HCT116 (cell line): ENCODE results near the gene PODNL1. TPM values are rescaled to one million over a fixed set of nuclear protein-coding genes. Genes with fewer than 3 reads are reported as not detected.

Source experiments
- ATAC-seq: fragments of 200-7000 bp; cut with Tn5 transposase; 2 replicates; pipeline ENCODE4 v1.9.1; 2020; ENCODE audit warnings: mild to moderate bottlenecking, moderate library complexity
- BruUV-seq: library from RNA; stranded (reverse); fragments of 400-500 nt; replicated peaks from 2 replicates; lab custom pipeline; 2021; lab: Mats Ljungman, UMichigan
- CTCF ChIA-PET: fragments of 300-600 bp; sonication (Branson Sonifier 250); formaldehyde crosslinking; loops from one replicate; lab custom pipeline; 2021; ENCODE audit warnings: antibody characterized with exemption; lab: Charles Lee
- POLR2A ChIA-PET: fragments of 300-600, 350-600 bp; sonication (Branson Sonifier 250); formaldehyde crosslinking; loops from one replicate; lab custom pipeline; 2021; ENCODE audit warnings: antibody characterized with exemption; lab: Charles Lee
- RAD21 ChIA-PET, 2 experiments: fragments of 300-600 bp; sonication (Branson Sonifier 250); formaldehyde crosslinking; loops; one replicate each; lab custom pipeline; 2023; ENCODE audit warnings: low total read pairs in 2 of 2; ENCODE audit not compliant: uncharacterized antibody in 2 of 2, unreplicated experiment in 2 of 2, low non-redundant PET in 1 of 2; lab: Charles Lee
- DNase-seq: peaks from one replicate; pipeline ENCODE4 v3.0.0-alpha.2; 2010; ENCODE audit warnings: low read depth, low spot score
- H2AFZ ChIP-seq: fragments of 200-600 bp; shearing (Covaris generic), sonication (generic); 2 replicates; pipeline ENCODE4 v1.6.1; 2017; ENCODE audit warnings: low read depth, mixed run types, mixed read lengths, antibody characterized with exemption, low read length; ENCODE audit not compliant: poor library complexity, severe bottlenecking
- H3K27ac ChIP-seq: 2 replicates; pipeline ENCODE4 v1.5.1; 2012; ENCODE audit warnings: low read depth, low read length
- H3K27me3 ChIP-seq: fragments of 200-600 bp; sonication (generic); 2 replicates; pipeline ENCODE4 v1.6.1; 2016; ENCODE audit warnings: mixed run types, low read length, mixed read lengths; ENCODE audit not compliant: insufficient read depth
- H3K36me3 ChIP-seq, 2 experiments: fragments of 200-500 bp in 1 of 2; fragments of 200-600 bp in 1 of 2; sonication (Bioruptor generic) in 1 of 2; sonication (generic) in 1 of 2; 2 replicates each; pipeline versions ENCODE4 v1.5.1 to v1.6.1; 2014 to 2016; ENCODE audit warnings: low read length in 2 of 2, inconsistent platforms in 1 of 2, mixed read lengths in 1 of 2, mixed run types in 1 of 2; ENCODE audit not compliant: insufficient read depth in 2 of 2, control insufficient read depth in 1 of 2
- H3K4me1 ChIP-seq, 2 experiments: fragments of 200-600 bp in 1 of 2; sonication (generic) in 1 of 2; 2 replicates each; pipeline versions ENCODE4 v1.5.1 to v1.6.1; 2012 to 2017; ENCODE audit warnings: low read length in 2 of 2, inconsistent platforms in 1 of 2, mild to moderate bottlenecking in 1 of 2, mixed read lengths in 1 of 2, mixed run types in 1 of 2, moderate library complexity in 1 of 2; ENCODE audit not compliant: insufficient read depth in 2 of 2, control insufficient read depth in 1 of 2
- H3K4me2 ChIP-seq: fragments of 200-600 bp; sonication (generic); 2 replicates; pipeline ENCODE4 v1.6.1; 2017; ENCODE audit warnings: mixed run types, low read length, mixed read lengths
- H3K4me3 ChIP-seq, 2 experiments: fragments of 200-600 bp in 1 of 2; sonication (generic) in 1 of 2; replicated peaks in 1 of 2; 2 replicates each; pipeline ENCODE4 v1.5.1; 2011 to 2016; ENCODE audit warnings: low read length in 2 of 2, control low read depth in 1 of 2, low read depth in 1 of 2, mild to moderate bottlenecking in 1 of 2, mixed read lengths in 1 of 2, mixed run types in 1 of 2
- H3K79me2 ChIP-seq: fragments of 200-600 bp; sonication (generic); 2 replicates; pipeline ENCODE4 v1.6.1; 2017; ENCODE audit warnings: mild to moderate bottlenecking, mixed run types, low read length, moderate library complexity, mixed read lengths; ENCODE audit not compliant: insufficient read depth
- H3K9ac ChIP-seq: fragments of 200-600 bp; sonication (generic); 2 replicates; pipeline ENCODE4 v1.6.1; 2016; ENCODE audit warnings: low read length, mixed read lengths
- H3K9me2 ChIP-seq: fragments of 200-600 bp; sonication (generic), shearing (Covaris generic); 2 replicates; pipeline ENCODE4 v1.6.1; 2017; ENCODE audit warnings: mixed run types, mild to moderate bottlenecking, moderate library complexity; ENCODE audit not compliant: insufficient read depth
- H3K9me3 ChIP-seq, 2 experiments: fragments of 200-500 bp in 1 of 2; fragments of 200-600 bp in 1 of 2; sonication (Bioruptor generic) in 1 of 2; sonication (generic) in 1 of 2; 2 replicates each; pipeline ENCODE4 v1.6.1; 2014 to 2017; ENCODE audit warnings: low read length in 2 of 2, mixed read lengths in 2 of 2, inconsistent platforms in 1 of 2, low read depth in 1 of 2, mild to moderate bottlenecking in 1 of 2, mixed run types in 1 of 2, moderate library complexity in 1 of 2; ENCODE audit not compliant: control insufficient read depth in 1 of 2, insufficient read depth in 1 of 2
- H4K20me1 ChIP-seq: fragments of 200-600 bp; sonication (generic), shearing (Covaris generic); 2 replicates; pipeline ENCODE4 v1.6.1; 2017; ENCODE audit warnings: mixed run types, mild to moderate bottlenecking, moderate library complexity; ENCODE audit not compliant: insufficient read depth
- EGR1 ChIP-seq: IDR thresholded peaks from 2 replicates; pipeline ENCODE4 v1.6.1; 2012; ENCODE audit warnings: low read depth
- ELF1 ChIP-seq: IDR thresholded peaks from 2 replicates; pipeline ENCODE4 v1.6.1; 2012; ENCODE audit warnings: low read depth, borderline replicate concordance
- EZH2 ChIP-seq: fragments of 200-600 bp; sonication (generic); IDR thresholded peaks from 2 replicates; pipeline ENCODE4 v1.6.1; 2017; ENCODE audit warnings: antibody characterized with exemption, mixed run types
- EZH2phosphoT487 ChIP-seq: fragments of 200-600 bp; IDR thresholded peaks from 2 replicates; pipeline ENCODE4 v1.6.1; 2018; ENCODE audit warnings: antibody characterized with exemption, borderline replicate concordance
- FOSL1 ChIP-seq: IDR thresholded peaks from 2 replicates; pipeline ENCODE4 v1.6.1; 2012; ENCODE audit warnings: low read depth
- POLR2AphosphoS5 ChIP-seq: IDR thresholded peaks from 2 replicates; pipeline ENCODE4 v1.6.1; 2011; ENCODE audit warnings: mild to moderate bottlenecking, low read depth, low read length, moderate library complexity
- RAD21 ChIP-seq: IDR thresholded peaks from 2 replicates; pipeline ENCODE4 v1.6.1; 2012; ENCODE audit warnings: low read depth, mild to moderate bottlenecking
- SIN3A ChIP-seq: IDR thresholded peaks from 2 replicates; pipeline ENCODE4 v1.6.1; 2012; ENCODE audit warnings: low read depth
- SRF ChIP-seq: IDR thresholded peaks from 2 replicates; pipeline ENCODE4 v1.6.1; 2012; ENCODE audit warnings: low read depth
- TCF7L2 ChIP-seq: IDR thresholded peaks from 2 replicates; pipeline ENCODE4 v1.7.0; 2011; ENCODE audit warnings: borderline replicate concordance, inconsistent platforms; ENCODE audit not compliant: insufficient read depth, insufficient read length; ENCODE audit errors: extremely low read depth
- YY1 ChIP-seq: IDR thresholded peaks from 2 replicates; pipeline ENCODE4 v1.6.1; 2011; ENCODE audit warnings: low read length, low read depth, moderate library complexity, mild to moderate bottlenecking; ENCODE audit not compliant: insufficient replicate concordance; ENCODE audit errors: extremely low read depth
- ZFX ChIP-seq: fragments of 450-650 bp; IDR thresholded peaks from 2 replicates; pipeline ENCODE4 v1.6.1; 2017
- ZNF274 ChIP-seq: fragments of 200-500 bp; sonication (Bioruptor generic); IDR thresholded peaks from 2 replicates; pipeline ENCODE4 v1.6.1; 2014; ENCODE audit warnings: mild to moderate bottlenecking, low read depth, low read length, inconsistent platforms
- intact Hi-C: fragments of 100-400 bp; cut with micrococcal nuclease; formaldehyde crosslinking; loops from 2 replicates; pipeline ENCODE4 v1.10.0; 2022
- total RNA-seq: library from RNA; stranded (reverse); gene quantifications from one replicate; pipeline ENCODE4 v1.2.1, GENCODE V29; 2021; ENCODE audit not compliant: unreplicated experiment
- TF ChIP-seq, protein P1 (sequence below): IDR thresholded peaks from 2 replicates; pipeline ENCODE4 v1.6.1; 2012; ENCODE audit warnings: low read depth
- TF ChIP-seq, protein P2 (sequence below), 3 experiments: fragments of 200-600 bp in 1 of 3; sonication (generic) in 1 of 3; IDR thresholded peaks in 2 of 3; conservative IDR thresholded peaks in 1 of 3; 2 replicates each; pipeline ENCODE4 v1.5.1; 2012 to 2017; ENCODE audit warnings: low read depth in 2 of 3, low read length in 2 of 3, antibody characterized with exemption in 1 of 3, borderline replicate concordance in 1 of 3, control low read depth in 1 of 3, mild to moderate bottlenecking in 1 of 3, mixed read lengths in 1 of 3, mixed run types in 1 of 3, moderate library complexity in 1 of 3; ENCODE audit not compliant: insufficient read depth in 1 of 3
- TF ChIP-seq, protein P3 (sequence below): IDR thresholded peaks from 2 replicates; pipeline ENCODE4 v1.6.1; 2011; ENCODE audit warnings: mild to moderate bottlenecking, low read length, moderate library complexity; ENCODE audit not compliant: insufficient replicate concordance; ENCODE audit errors: extremely low read depth

The PODNL1 gene
- total RNA-seq, 1 experiment from 2014 or later = 0.71 TPM

GRCh38 chr19:13926715-13927114 lies 11.5 kb downstream of the PODNL1 start (continued):
- TF ChIP-seq, protein P1, sequence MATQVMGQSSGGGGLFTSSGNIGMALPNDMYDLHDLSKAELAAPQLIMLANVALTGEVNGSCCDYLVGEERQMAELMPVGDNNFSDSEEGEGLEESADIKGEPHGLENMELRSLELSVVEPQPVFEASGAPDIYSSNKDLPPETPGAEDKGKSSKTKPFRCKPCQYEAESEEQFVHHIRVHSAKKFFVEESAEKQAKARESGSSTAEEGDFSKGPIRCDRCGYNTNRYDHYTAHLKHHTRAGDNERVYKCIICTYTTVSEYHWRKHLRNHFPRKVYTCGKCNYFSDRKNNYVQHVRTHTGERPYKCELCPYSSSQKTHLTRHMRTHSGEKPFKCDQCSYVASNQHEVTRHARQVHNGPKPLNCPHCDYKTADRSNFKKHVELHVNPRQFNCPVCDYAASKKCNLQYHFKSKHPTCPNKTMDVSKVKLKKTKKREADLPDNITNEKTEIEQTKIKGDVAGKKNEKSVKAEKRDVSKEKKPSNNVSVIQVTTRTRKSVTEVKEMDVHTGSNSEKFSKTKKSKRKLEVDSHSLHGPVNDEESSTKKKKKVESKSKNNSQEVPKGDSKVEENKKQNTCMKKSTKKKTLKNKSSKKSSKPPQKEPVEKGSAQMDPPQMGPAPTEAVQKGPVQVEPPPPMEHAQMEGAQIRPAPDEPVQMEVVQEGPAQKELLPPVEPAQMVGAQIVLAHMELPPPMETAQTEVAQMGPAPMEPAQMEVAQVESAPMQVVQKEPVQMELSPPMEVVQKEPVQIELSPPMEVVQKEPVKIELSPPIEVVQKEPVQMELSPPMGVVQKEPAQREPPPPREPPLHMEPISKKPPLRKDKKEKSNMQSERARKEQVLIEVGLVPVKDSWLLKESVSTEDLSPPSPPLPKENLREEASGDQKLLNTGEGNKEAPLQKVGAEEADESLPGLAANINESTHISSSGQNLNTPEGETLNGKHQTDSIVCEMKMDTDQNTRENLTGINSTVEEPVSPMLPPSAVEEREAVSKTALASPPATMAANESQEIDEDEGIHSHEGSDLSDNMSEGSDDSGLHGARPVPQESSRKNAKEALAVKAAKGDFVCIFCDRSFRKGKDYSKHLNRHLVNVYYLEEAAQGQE = no peak
- no peak for TF ChIP-seq FOSL1
- no peak for TF ChIP-seq SRF

GRCh38 chr19:13926010-13926409 lies 12.2 kb downstream of the PODNL1 start:
- ATAC-seq = no peak
- no peak overlapping the region for H3K4me3 ChIP-seq
- no TSS peak for BruUV-seq
- H4K20me1 ChIP-seq = no peaks in the 10 kb centered on the region
- H3K9me2 ChIP-seq = no peaks in the 10 kb centered on the region
- H2AFZ ChIP-seq = no peak overlapping the region
- POLR2A ChIA-PET = no interaction called here
- intact Hi-C loops = no loop called here
- H3K36me3 ChIP-seq = peaks cover 12 to 15% of the 10 kb centered on the region in 2 experiments
- H3K27ac ChIP-seq = no peak overlapping the region
- TF ChIP-seq EZH2 = no peak
- no peak for TF ChIP-seq EZH2phosphoT487
- TF ChIP-seq, protein P2, sequence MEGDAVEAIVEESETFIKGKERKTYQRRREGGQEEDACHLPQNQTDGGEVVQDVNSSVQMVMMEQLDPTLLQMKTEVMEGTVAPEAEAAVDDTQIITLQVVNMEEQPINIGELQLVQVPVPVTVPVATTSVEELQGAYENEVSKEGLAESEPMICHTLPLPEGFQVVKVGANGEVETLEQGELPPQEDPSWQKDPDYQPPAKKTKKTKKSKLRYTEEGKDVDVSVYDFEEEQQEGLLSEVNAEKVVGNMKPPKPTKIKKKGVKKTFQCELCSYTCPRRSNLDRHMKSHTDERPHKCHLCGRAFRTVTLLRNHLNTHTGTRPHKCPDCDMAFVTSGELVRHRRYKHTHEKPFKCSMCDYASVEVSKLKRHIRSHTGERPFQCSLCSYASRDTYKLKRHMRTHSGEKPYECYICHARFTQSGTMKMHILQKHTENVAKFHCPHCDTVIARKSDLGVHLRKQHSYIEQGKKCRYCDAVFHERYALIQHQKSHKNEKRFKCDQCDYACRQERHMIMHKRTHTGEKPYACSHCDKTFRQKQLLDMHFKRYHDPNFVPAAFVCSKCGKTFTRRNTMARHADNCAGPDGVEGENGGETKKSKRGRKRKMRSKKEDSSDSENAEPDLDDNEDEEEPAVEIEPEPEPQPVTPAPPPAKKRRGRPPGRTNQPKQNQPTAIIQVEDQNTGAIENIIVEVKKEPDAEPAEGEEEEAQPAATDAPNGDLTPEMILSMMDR (IDR thresholded peaks at IDR 0.05 in 2 of 3, conservative IDR thresholded peaks at IDR 0.05 in 1 of 3; ENCODE audit: borderline replicate concordance in 1 of 3, insufficient read depth in 1 of 3, low read depth in 2 of 3, low read length in 2 of 3) = no peak
- no peak for TF ChIP-seq EGR1
- no peak for TF ChIP-seq YY1
- TF ChIP-seq ELF1 = no peak
- TF ChIP-seq ZNF274 = no peak
- no peak for TF ChIP-seq SRF
- TF ChIP-seq RAD21 = no peak
- TF ChIP-seq, protein P3, sequence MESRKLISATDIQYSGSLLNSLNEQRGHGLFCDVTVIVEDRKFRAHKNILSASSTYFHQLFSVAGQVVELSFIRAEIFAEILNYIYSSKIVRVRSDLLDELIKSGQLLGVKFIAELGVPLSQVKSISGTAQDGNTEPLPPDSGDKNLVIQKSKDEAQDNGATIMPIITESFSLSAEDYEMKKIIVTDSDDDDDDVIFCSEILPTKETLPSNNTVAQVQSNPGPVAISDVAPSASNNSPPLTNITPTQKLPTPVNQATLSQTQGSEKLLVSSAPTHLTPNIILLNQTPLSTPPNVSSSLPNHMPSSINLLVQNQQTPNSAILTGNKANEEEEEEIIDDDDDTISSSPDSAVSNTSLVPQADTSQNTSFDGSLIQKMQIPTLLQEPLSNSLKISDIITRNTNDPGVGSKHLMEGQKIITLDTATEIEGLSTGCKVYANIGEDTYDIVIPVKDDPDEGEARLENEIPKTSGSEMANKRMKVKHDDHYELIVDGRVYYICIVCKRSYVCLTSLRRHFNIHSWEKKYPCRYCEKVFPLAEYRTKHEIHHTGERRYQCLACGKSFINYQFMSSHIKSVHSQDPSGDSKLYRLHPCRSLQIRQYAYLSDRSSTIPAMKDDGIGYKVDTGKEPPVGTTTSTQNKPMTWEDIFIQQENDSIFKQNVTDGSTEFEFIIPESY = no peak
- TF ChIP-seq TCF7L2 = no peak
- TF ChIP-seq ZFX = no peak
- no peak for TF ChIP-seq SIN3A
- no peak for TF ChIP-seq POLR2AphosphoS5
- CTCF ChIA-PET = no interaction called here
- H3K9me3 ChIP-seq = no peaks in the 10 kb centered on the region
- DNase-seq = no peak
- RAD21 ChIA-PET = no interaction called here
- no peak overlapping the region for H3K9ac ChIP-seq
- no peaks in the 10 kb centered on the region for H3K79me2 ChIP-seq
- no peak overlapping the region for H3K4me2 ChIP-seq
- no peaks in the 10 kb centered on the region for H3K27me3 ChIP-seq
- no peaks in the 10 kb centered on the region for H3K4me1 ChIP-seq
